ENCODE data around the gene ATP2B2. TPM values are rescaled to one million over a fixed set of nuclear protein-coding genes. Genes with fewer than 3 reads are reported as not detected.

Gene ATP2B2
- total RNA-seq, 1 donor from 2014 or later, result 0.42 TPM

- DNase-seq (ENCODE audit: low read depth, low spot score), result no peak
- Mint-ChIP-seq H3K4me1 (no peaks in the 10 kb centered on the region), H3K36me3 (ENCODE audit: low read depth) (no peaks in the 10 kb centered on the region), H3K27ac (ENCODE audit: unreplicated experiment) (no peak overlapping the region), H3K9me3 (no peaks in the 10 kb centered on the region), H3K4me3 (no peak overlapping the region), H3K27me3 (ENCODE audit: low read depth) (no peaks in the 10 kb centered on the region)
- TF ChIP-seq CTCF (conservative IDR thresholded peaks at IDR 0.05), result no peak
Observed at GRCh38 chr3:10419637-10420232, 85.7 kb downstream of the ATP2B2 start.

- no peak overlapping the region for H3K4me3 Mint-ChIP-seq
- H3K36me3 Mint-ChIP-seq (ENCODE audit: low read depth), result no peaks in the 10 kb centered on the region
- no peak for DNase-seq (ENCODE audit: low read depth, low spot score)
- peak; percentile 27 for TF ChIP-seq CTCF (conservative IDR thresholded peaks at IDR 0.05)
- H3K27me3 Mint-ChIP-seq (ENCODE audit: low read depth), result no peaks in the 10 kb centered on the region
- no peak overlapping the region for H3K27ac Mint-ChIP-seq (ENCODE audit: unreplicated experiment)
- H3K4me1 Mint-ChIP-seq, result peaks cover 6% of the 10 kb centered on the region
- H3K9me3 Mint-ChIP-seq, result no peaks in the 10 kb centered on the region
Observed at GRCh38 chr3:10417847-10418246, 87.5 kb downstream of the ATP2B2 start.

GRCh38 chr3:10416730-10417300, 88.6 kb downstream of the ATP2B2 start:
- no peaks in the 10 kb centered on the region for H3K9me3 Mint-ChIP-seq
- H3K27me3 Mint-ChIP-seq (ENCODE audit: low read depth), result no peaks in the 10 kb centered on the region
- no peak overlapping the region for H3K4me3 Mint-ChIP-seq
- H3K27ac Mint-ChIP-seq (ENCODE audit: unreplicated experiment), result no peak overlapping the region
- peaks cover 6% of the 10 kb centered on the region for H3K4me1 Mint-ChIP-seq
- no peak for DNase-seq (ENCODE audit: low read depth, low spot score)
- no peak for TF ChIP-seq CTCF (conservative IDR thresholded peaks at IDR 0.05)
- H3K36me3 Mint-ChIP-seq (ENCODE audit: low read depth), result no peaks in the 10 kb centered on the region

- Mint-ChIP-seq H3K4me1 (peaks cover 6% of the 10 kb centered on the region), H3K27me3 (ENCODE audit: low read depth) (no peaks in the 10 kb centered on the region), H3K4me3 (no peak overlapping the region), H3K27ac (ENCODE audit: unreplicated experiment) (no peak overlapping the region), H3K9me3 (no peaks in the 10 kb centered on the region), H3K36me3 (ENCODE audit: low read depth) (no peaks in the 10 kb centered on the region)
- no peak for TF ChIP-seq CTCF (conservative IDR thresholded peaks at IDR 0.05)
- DNase-seq (ENCODE audit: low read depth, low spot score), result no peak
Observed at GRCh38 chr3:10413041-10413440, 92.3 kb downstream of the ATP2B2 start.

GRCh38 chr3:10411598-10412332, 93.6 kb downstream of the ATP2B2 start:
- Mint-ChIP-seq H3K9me3 (no peaks in the 10 kb centered on the region), H3K4me1 (peaks cover 6% of the 10 kb centered on the region), H3K36me3 (ENCODE audit: low read depth) (no peaks in the 10 kb centered on the region), H3K4me3 (no peak overlapping the region), H3K27ac (ENCODE audit: unreplicated experiment) (peak overlapping the region; percentile 92), H3K27me3 (ENCODE audit: low read depth) (no peaks in the 10 kb centered on the region)
- TF ChIP-seq CTCF (conservative IDR thresholded peaks at IDR 0.05), result no peak
- no peak for DNase-seq (ENCODE audit: low read depth, low spot score)

Measured in neural crest cell (in vitro differentiated cells).